Mucosa of stomach (tissue), 1 donor: ENCODE data around the gene NPC1L1.

Experiments
- H3K27me3 ChIP-seq: one replicate; pipeline ENCODE4 v1.7.0; 2013; ENCODE audit warnings: mild to moderate bottlenecking, low read length; ENCODE audit not compliant: control insufficient read depth, insufficient read depth
- H3K36me3 ChIP-seq: one replicate; pipeline ENCODE4 v1.7.0; 2013; ENCODE audit warnings: low read length; ENCODE audit not compliant: control insufficient read depth, insufficient read depth
- H3K4me1 ChIP-seq: one replicate; pipeline ENCODE4 v1.7.0; 2013; ENCODE audit warnings: mild to moderate bottlenecking, low read length; ENCODE audit not compliant: control insufficient read depth, insufficient read depth
- H3K4me3 ChIP-seq: one replicate; pipeline ENCODE4 v1.7.0; 2013; ENCODE audit warnings: low read length
- H3K9ac ChIP-seq: one replicate; pipeline ENCODE4 v1.7.0; 2013; ENCODE audit warnings: mild to moderate bottlenecking, low read length, moderate library complexity
- H3K9me3 ChIP-seq: one replicate; pipeline ENCODE4 v1.7.0; 2013; ENCODE audit warnings: mild to moderate bottlenecking, low read length, moderate library complexity; ENCODE audit not compliant: control insufficient read depth
- donor health status: Pancreatic carcinoma.

Gene NPC1L1

DNA sequence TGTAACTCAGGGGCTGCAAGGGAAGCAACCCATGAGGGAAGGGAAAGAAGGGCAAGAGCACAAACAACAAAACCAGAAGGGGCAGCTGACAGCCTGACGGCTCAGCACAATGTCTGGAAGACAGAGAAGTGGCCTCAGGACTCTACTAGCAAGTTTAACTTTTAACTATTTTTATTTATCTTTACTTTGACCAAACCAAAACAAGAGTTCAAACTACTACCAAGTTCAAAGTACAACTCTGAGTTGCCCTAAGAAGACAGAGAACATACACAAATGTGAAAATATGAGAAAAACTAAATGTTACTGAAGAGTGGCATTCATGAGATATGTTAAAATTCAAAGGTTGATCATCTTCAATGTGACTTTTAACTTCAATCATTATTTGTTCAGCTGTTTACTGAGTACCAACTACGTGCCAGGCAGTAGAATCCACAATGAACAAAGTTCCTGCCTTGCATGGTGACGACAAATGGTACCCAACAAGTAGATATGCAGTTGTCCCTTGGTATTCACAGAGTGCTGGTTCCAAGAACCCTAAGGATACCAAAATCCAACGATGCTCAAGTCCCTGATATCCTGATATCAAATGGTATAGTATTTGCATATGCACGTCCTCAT is 70.4 kb downstream of the NPC1L1 start:
- H3K27me3 ChIP-seq: no peaks in the 10 kb centered on the region
- H3K9me3 ChIP-seq: no peaks in the 10 kb centered on the region
- no peaks in the 10 kb centered on the region for H3K36me3 ChIP-seq
- no peak overlapping the region for H3K9ac ChIP-seq
- no peak overlapping the region for H3K4me3 ChIP-seq
- peaks cover 3% of the 10 kb centered on the region for H3K4me1 ChIP-seq

DNA sequence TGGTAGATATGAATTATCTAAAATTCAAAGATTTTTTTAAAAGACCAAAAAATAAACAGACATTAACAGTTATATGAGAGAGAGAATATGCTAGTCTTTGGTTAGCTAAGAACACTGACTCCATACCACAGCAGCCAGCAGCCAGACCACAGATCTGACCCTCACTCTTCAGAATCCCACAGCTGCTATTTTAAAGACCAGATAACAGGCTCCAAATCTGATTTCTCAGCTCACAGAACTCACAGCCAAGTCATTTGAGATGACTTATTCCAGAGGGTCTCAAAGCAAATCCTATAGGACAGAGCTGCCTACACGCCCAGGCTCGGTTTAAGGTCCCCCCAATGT is 71.0 kb downstream of the NPC1L1 start:
- Histone ChIP-seq H3K9ac (no peak overlapping the region), H3K4me3 (no peak overlapping the region), H3K27me3 (no peaks in the 10 kb centered on the region), H3K36me3 (no peaks in the 10 kb centered on the region), H3K9me3 (no peaks in the 10 kb centered on the region), H3K4me1 (peaks cover 3% of the 10 kb centered on the region)

DNA sequence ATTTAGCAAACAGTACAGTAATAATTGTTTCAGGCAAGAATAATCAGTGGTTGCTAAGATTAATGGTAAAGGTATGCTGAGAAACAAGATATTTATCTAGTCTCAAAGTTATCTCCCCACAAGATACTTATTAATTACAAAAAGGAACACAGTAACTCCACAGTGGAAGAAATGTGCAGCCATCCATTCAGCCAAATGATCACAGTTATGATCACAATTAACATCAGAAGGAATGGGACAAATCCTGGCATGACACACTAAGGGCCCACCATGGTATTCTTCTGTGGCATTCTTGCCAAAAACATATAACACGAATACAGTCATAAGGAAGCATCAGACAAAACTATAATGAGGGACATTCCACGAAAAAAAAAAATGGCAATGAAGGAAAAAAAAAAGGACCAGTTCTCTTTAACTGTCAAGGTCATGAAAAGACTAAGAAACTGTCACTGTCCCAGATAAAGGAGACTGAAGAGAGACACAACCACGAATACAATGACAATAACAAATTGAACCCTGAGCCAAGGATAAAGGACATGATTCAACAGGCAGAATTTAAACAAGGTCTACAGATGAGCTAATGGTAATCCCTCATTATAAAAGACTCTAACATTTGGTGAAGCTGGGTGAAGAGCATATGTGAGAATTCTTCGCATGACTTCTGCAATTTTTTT is 71.5 kb downstream of the NPC1L1 start:
- Histone ChIP-seq H3K27me3 (no peaks in the 10 kb centered on the region), H3K9ac (no peak overlapping the region), H3K36me3 (no peaks in the 10 kb centered on the region), H3K4me3 (no peak overlapping the region), H3K4me1 (peaks cover 3% of the 10 kb centered on the region), H3K9me3 (no peaks in the 10 kb centered on the region)

DNA sequence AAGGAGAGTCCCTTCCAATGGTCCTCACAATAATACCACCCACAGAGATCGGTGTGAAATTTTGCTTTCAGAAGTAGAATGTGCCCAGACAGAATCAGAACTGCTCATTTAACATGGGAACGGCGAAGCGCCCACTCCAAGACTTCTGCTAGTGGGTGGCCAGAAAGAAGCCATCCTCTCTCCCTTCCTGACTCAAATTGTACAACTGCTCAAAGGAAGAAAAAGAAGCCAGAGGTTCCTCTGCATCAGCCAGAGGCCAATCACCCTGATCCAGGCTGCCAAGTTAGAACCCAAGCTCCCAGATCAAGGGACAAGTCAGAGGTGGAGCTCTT is 73.9 kb downstream of the NPC1L1 start:
- Histone ChIP-seq H3K36me3 (no peaks in the 10 kb centered on the region), H3K4me1 (peaks cover 3% of the 10 kb centered on the region), H3K9me3 (no peaks in the 10 kb centered on the region), H3K9ac (no peak overlapping the region), H3K4me3 (no peak overlapping the region), H3K27me3 (no peaks in the 10 kb centered on the region)

DNA sequence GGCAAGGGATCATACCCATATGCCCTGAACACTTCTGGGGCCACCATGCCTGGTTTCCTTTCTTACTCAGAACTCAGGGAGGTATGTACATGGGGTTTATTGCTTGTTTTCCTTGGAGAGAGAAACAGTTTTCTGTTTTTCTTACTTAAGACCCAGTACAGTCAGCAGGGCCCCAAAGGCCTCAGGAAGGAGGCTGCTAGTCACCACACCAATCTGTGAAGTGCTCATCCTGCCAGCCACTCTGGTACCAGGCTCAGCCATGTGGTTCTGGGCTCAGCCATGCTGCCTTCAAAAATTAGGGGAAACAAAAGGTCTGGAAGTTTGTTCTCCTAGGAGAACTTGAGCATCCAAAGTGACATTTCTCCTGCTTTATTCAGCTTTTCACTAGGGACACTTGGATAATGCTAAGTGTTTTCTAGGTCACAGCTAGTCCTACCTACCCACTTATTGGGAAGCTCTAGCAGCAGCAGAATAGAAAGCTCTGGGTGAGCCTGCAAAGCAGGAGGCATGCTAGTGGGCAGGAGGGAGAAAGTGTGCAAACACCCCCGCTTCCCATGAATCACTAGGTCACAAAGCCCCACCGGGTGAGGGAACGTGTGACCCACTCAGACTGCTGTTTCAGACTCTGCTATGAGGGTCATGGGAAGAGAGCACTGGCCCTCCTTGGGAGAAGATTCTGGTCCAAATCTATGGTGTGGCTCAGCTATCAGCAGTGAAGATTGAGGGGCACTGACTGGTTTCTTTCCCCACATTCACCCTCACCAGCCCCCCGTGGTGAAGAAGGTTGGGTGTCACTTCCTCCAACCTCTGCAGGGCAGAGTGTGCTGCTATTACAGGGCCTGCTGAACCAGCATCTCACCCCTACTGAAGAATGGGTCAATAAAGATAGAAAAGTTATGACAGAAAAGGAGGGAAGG is 74.6 kb downstream of the NPC1L1 start:
- no peaks in the 10 kb centered on the region for H3K36me3 ChIP-seq
- no peak overlapping the region for H3K9ac ChIP-seq
- no peak overlapping the region for H3K4me3 ChIP-seq
- H3K4me1 ChIP-seq: peaks cover 3% of the 10 kb centered on the region
- H3K9me3 ChIP-seq: no peaks in the 10 kb centered on the region
- H3K27me3 ChIP-seq: no peaks in the 10 kb centered on the region

DNA sequence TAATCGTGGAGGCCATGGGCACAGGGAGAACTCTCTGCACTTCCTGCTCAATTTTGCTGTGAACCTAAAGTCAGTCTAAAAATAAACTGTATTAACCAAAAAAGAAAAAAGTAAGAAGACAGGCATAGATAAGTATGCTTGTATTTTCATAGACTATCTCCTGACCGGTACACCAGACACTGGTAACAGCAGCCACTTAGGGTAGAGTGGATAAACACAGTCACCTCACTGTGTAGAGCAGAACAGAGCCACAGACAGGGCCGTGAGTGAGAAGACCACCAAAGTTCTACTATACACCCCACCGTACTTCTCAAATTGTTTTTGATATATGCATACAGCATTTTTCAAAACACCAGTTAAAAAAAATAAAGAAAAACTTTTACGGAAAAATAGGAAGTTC is 75.6 kb downstream of the NPC1L1 start:
- H3K27me3 ChIP-seq: no peaks in the 10 kb centered on the region
- H3K9me3 ChIP-seq: no peaks in the 10 kb centered on the region
- H3K4me1 ChIP-seq: peaks cover 3% of the 10 kb centered on the region
- no peak overlapping the region for H3K4me3 ChIP-seq
- no peak overlapping the region for H3K9ac ChIP-seq
- no peaks in the 10 kb centered on the region for H3K36me3 ChIP-seq

DNA sequence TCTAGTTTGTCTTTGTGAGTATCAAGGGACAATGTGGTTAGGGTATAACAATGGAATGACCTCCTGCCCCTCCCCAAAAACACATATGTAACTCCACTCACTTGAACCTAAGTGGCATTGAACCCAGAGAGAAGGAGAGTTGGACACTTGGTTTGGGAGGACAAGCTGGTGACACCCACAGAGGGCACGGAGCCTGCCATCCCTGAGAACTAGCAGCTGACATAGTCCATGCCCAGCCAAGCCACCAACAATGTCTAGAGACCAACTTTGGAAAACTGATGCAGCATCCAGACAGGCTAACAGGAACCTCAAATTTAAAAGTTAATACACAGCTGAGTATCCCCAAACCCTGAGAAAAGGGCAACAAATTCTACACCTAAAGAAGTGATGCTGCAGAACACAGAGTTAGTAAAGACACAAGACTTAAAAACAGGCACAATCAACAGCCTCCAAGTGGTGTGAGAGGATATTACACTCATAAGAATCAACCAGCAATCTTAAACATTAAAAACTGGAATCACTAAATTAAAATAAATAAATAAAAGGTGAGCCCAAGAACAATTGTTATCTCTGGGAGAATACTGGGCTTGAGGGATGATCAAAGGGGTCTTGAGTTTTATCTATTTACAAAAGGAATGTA is 77.8 kb downstream of the NPC1L1 start:
- H3K36me3 ChIP-seq: no peaks in the 10 kb centered on the region
- no peak overlapping the region for H3K9ac ChIP-seq
- no peak overlapping the region for H3K4me3 ChIP-seq
- no peaks in the 10 kb centered on the region for H3K27me3 ChIP-seq
- no peaks in the 10 kb centered on the region for H3K4me1 ChIP-seq
- no peaks in the 10 kb centered on the region for H3K9me3 ChIP-seq
